Esophagus squamous epithelium (tissue), 4 donors: Measurements from ENCODE around the gene CLDN18.

ENCODE experiments used
- POLR2A ChIP-seq, 4 donors: fragments of 450-650 bp; IDR thresholded peaks; one replicate each; pipeline ENCODE4 v1.6.1; 2017; ENCODE audit warnings: antibody characterized with exemption in 4 of 4, mild to moderate bottlenecking in 4 of 4, moderate library complexity in 3 of 4
- TF ChIP-seq, protein P1 (sequence below), 6 experiments: fragments of 450-650 bp in 4 of 6; fragments of 200-600 bp in 2 of 6; sonication (generic) in 2 of 6; IDR thresholded peaks; one replicate each; pipeline ENCODE4 v1.5.1; 2016 to 2019; ENCODE audit warnings: antibody characterized with exemption in 6 of 6, mild to moderate bottlenecking in 4 of 6, moderate library complexity in 4 of 6

DNA sequence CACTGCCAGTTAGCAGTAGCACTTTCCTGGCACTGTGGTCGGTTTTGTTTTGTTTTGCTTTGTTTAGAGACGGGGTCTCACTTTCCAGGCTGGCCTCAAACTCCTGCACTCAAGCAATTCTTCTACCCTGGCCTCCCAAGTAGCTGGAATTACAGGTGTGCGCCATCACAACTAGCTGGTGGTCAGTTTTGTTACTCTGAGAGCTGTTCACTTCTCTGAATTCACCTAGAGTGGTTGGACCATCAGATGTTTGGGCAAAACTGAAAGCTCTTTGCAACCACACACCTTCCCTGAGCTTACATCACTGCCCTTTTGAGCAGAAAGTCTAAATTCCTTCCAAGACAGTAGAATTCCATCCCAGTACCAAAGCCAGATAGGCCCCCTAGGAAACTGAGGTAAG is 22.6 kb downstream of the CLDN18 start:
- TF ChIP-seq, protein P1, sequence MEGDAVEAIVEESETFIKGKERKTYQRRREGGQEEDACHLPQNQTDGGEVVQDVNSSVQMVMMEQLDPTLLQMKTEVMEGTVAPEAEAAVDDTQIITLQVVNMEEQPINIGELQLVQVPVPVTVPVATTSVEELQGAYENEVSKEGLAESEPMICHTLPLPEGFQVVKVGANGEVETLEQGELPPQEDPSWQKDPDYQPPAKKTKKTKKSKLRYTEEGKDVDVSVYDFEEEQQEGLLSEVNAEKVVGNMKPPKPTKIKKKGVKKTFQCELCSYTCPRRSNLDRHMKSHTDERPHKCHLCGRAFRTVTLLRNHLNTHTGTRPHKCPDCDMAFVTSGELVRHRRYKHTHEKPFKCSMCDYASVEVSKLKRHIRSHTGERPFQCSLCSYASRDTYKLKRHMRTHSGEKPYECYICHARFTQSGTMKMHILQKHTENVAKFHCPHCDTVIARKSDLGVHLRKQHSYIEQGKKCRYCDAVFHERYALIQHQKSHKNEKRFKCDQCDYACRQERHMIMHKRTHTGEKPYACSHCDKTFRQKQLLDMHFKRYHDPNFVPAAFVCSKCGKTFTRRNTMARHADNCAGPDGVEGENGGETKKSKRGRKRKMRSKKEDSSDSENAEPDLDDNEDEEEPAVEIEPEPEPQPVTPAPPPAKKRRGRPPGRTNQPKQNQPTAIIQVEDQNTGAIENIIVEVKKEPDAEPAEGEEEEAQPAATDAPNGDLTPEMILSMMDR (IDR thresholded peaks at IDR 0.05): no peak
- TF ChIP-seq POLR2A (IDR thresholded peaks at IDR 0.05): no peak
